ENCODE measurements around the gene S100A7. TPM values are rescaled to one million over a fixed set of nuclear protein-coding genes. Genes with fewer than 3 reads are reported as not detected.

Gene S100A7
- not detected in 5 replicates for total RNA-seq (2022; extraction: Qiagen RNA extraction; ENCODE audit: low read depth)

GRCh38 chr1:153460551-153460950 lies at the start of gene S100A7:
S100A7 (minus strand) TSS chr1:153460651; CDS start chr1:153459013, 1,638 bp downstream.

GRCh38 chr1:153415850-153416570 lies 44.4 kb downstream of the S100A7 start, which contains the start of gene S100A7A:
S100A7A (plus strand) TSS chr1:153416520; CDS start chr1:153418083, 1,563 bp downstream.

Other genes with a start within 250 kb of the S100A7 start
- not detected in 5 replicates for gene PRR9, start 243.1 kb downstream of the S100A7 start, total RNA-seq (2022; extraction: Qiagen RNA extraction; ENCODE audit: low read depth)
- not detected in 5 replicates for gene LORICRIN, start 201.0 kb downstream of the S100A7 start, total RNA-seq (2022; extraction: Qiagen RNA extraction; ENCODE audit: low read depth)
- not detected in 5 replicates for gene PGLYRP3, start 147.7 kb downstream of the S100A7 start, total RNA-seq (2022; extraction: Qiagen RNA extraction; ENCODE audit: low read depth)
- gene PGLYRP4, start 111.8 kb downstream of the S100A7 start, total RNA-seq (2022; extraction: Qiagen RNA extraction; ENCODE audit: low read depth): not detected in 5 replicates
- gene S100A9, start 102.8 kb downstream of the S100A7 start, total RNA-seq (2022; extraction: Qiagen RNA extraction; ENCODE audit: low read depth): 0.52 to 1.0 TPM (median 0.95 TPM) in 5 replicates
- not detected in 5 replicates for gene S100A12, start 85.0 kb downstream of the S100A7 start, total RNA-seq (2022; extraction: Qiagen RNA extraction; ENCODE audit: low read depth)
- gene S100A8, start 69.6 kb downstream of the S100A7 start, total RNA-seq (2022; extraction: Qiagen RNA extraction; ENCODE audit: low read depth): not detected in 5 replicates
- not detected in 5 replicates for gene S100A7A, start 44.1 kb downstream of the S100A7 start, total RNA-seq (2022; extraction: Qiagen RNA extraction; ENCODE audit: low read depth)
- 3,152 to 3,428 TPM (median 3,355 TPM) in 5 replicates for gene S100A6, start 75.3 kb upstream of the S100A7 start, total RNA-seq (2022; extraction: Qiagen RNA extraction; ENCODE audit: low read depth)
- 0.52 to 0.90 TPM (median 0.69 TPM) in 4 of 5 replicates, not detected in the other for gene S100A5, start 80.3 kb upstream of the S100A7 start, total RNA-seq (2022; extraction: Qiagen RNA extraction; ENCODE audit: low read depth)
- gene S100A4, start 85.2 kb upstream of the S100A7 start, total RNA-seq (2022; extraction: Qiagen RNA extraction; ENCODE audit: low read depth): 1,502 to 1,789 TPM (median 1,685 TPM) in 5 replicates
- 79.7 to 94.4 TPM (median 93.6 TPM) in 5 replicates for gene S100A3, start 88.6 kb upstream of the S100A7 start, total RNA-seq (2022; extraction: Qiagen RNA extraction; ENCODE audit: low read depth)
- 16.8 to 29.9 TPM (median 23.4 TPM) in 5 replicates for gene S100A2, start 105.2 kb upstream of the S100A7 start, total RNA-seq (2022; extraction: Qiagen RNA extraction; ENCODE audit: low read depth)
- 441 to 483 TPM (median 469 TPM) in 5 replicates for gene S100A16, start 152.5 kb upstream of the S100A7 start, total RNA-seq (2022; extraction: Qiagen RNA extraction; ENCODE audit: low read depth)
- gene S100A14, start 155.7 kb upstream of the S100A7 start, total RNA-seq (2022; extraction: Qiagen RNA extraction; ENCODE audit: low read depth): 0.30 to 0.74 TPM (median 0.60 TPM) in 5 replicates
- 154 to 169 TPM (median 160 TPM) in 5 replicates for gene S100A13, start 166.9 kb upstream of the S100A7 start, total RNA-seq (2022; extraction: Qiagen RNA extraction; ENCODE audit: low read depth)
- 0.15 to 0.83 TPM (median 0.47 TPM) in 5 replicates for gene S100A1, start 167.8 kb upstream of the S100A7 start, total RNA-seq (2022; extraction: Qiagen RNA extraction; ENCODE audit: low read depth)
- gene CHTOP, start 173.4 kb upstream of the S100A7 start, total RNA-seq (2022; extraction: Qiagen RNA extraction; ENCODE audit: low read depth): 72.8 to 90.3 TPM (median 76.0 TPM) in 5 replicates
- 53.6 to 58.0 TPM (median 56.5 TPM) in 5 replicates for gene SNAPIN, start 198.1 kb upstream of the S100A7 start, total RNA-seq (2022; extraction: Qiagen RNA extraction; ENCODE audit: low read depth)
- 268 to 316 TPM (median 275 TPM) in 5 replicates for gene ILF2, start 210.3 kb upstream of the S100A7 start, total RNA-seq (2022; extraction: Qiagen RNA extraction; ENCODE audit: low read depth)
- gene NPR1, start 218.0 kb upstream of the S100A7 start, total RNA-seq (2022; extraction: Qiagen RNA extraction; ENCODE audit: low read depth): 0.95 to 1.3 TPM (median 1.1 TPM) in 5 replicates